Frontal cortex (tissue), 4 donors: ENCODE measurements around the gene RRP12. TPM values are rescaled to one million over a fixed set of nuclear protein-coding genes. Genes with fewer than 3 reads are reported as not detected.

Source experiments
- DNase-seq, 2 donors: peaks; one replicate each; pipeline ENCODE4 v3.0.0; 2012; ENCODE audit warnings: low spot score in 2 of 2
- FAIRE-seq: peaks from 2 replicates; lab custom pipeline; 2012; peaks lifted over from hg19 to GRCh38; lab: Jason Lieb, UNC
- total RNA-seq: library from RNA; depleted of rRNA; stranded (reverse); fragments of >200 nt; gene quantifications from one replicate; pipeline ENCODE4 v1.2.3, GENCODE V29; 2014
- donor health status: control.
- donor health status: control.
- donor health status: control.

The RRP12 gene
- total RNA-seq, 1 donor from 2014 or later, result 11.8 TPM

GRCh38 chr10:97376413-97376812, 24.7 kb downstream of the RRP12 start:
- DNase-seq (no peak), FAIRE-seq (no peak)

- no peak for FAIRE-seq
- DNase-seq, result no peak
Measured at GRCh38 chr10:97373456-97373855, 27.7 kb downstream of the RRP12 start.

GRCh38 chr10:97372233-97372875, 28.8 kb downstream of the RRP12 start:
- FAIRE-seq, result no peak
- no peak for DNase-seq

GRCh38 chr10:97371696-97372095, 29.4 kb downstream of the RRP12 start:
- DNase-seq (no peak), FAIRE-seq (no peak)

- DNase-seq (no peak), FAIRE-seq (no peak)
Measured at GRCh38 chr10:97367126-97367649, 34.0 kb downstream of the RRP12 start.

GRCh38 chr10:97366572-97366971, 34.6 kb downstream of the RRP12 start:
- no peak for FAIRE-seq

GRCh38 chr10:97365761-97366351, 35.3 kb downstream of the RRP12 start:
- DNase-seq, result no peak
- no peak for FAIRE-seq

More at GRCh38 chr10:97366572-97366971, 34.6 kb downstream of the RRP12 start:
- DNase-seq, result no peak

GRCh38 chr10:97363071-97363470, 38.1 kb downstream of the RRP12 start:
- FAIRE-seq, result no peak
- no peak for DNase-seq

- FAIRE-seq, result no peak
- no peak for DNase-seq
Measured at GRCh38 chr10:97362310-97363033, 38.7 kb downstream of the RRP12 start.

GRCh38 chr10:97361537-97361901, 39.6 kb downstream of the RRP12 start:
- FAIRE-seq (no peak), DNase-seq (no peak)

GRCh38 chr10:97360705-97361536, 40.2 kb downstream of the RRP12 start:
- DNase-seq (no peak), FAIRE-seq (no peak)

- no peak for FAIRE-seq
- DNase-seq, result no peak
Measured at GRCh38 chr10:97358781-97359180, 42.4 kb downstream of the RRP12 start.

- FAIRE-seq (no peak), DNase-seq (no peak)
Measured at GRCh38 chr10:97358349-97358748, 42.8 kb downstream of the RRP12 start.

- FAIRE-seq (no peak), DNase-seq (no peak)
Measured at GRCh38 chr10:97356918-97357317, 44.2 kb downstream of the RRP12 start.

GRCh38 chr10:97356318-97356914, 44.7 kb downstream of the RRP12 start:
- no peak for FAIRE-seq

GRCh38 chr10:97355571-97355975, 45.6 kb downstream of the RRP12 start:
- peak in 1 of 2 donors; percentile 53 for DNase-seq
- no peak for FAIRE-seq

More at GRCh38 chr10:97356318-97356914, 44.7 kb downstream of the RRP12 start:
- no peak for DNase-seq

GRCh38 chr10:97353945-97354344, 47.2 kb downstream of the RRP12 start:
- DNase-seq (no peak), FAIRE-seq (no peak)

- DNase-seq (no peak), FAIRE-seq (no peak)
Measured at GRCh38 chr10:97349752-97350513, 51.2 kb downstream of the RRP12 start.

- DNase-seq (no peak), FAIRE-seq (no peak)
Measured at GRCh38 chr10:97347317-97347716, 53.8 kb downstream of the RRP12 start.
